IPS-NIHi7 (cell line): Measurements from ENCODE around the gene NHEJ1.
A peak's percentile ranks its signal among the peaks of the same experiment; 100 is the strongest.
"Not testable (repeated sequence)": the region's sequence is repeated elsewhere in the genome, so short reads cannot be mapped to it uniquely, and the experiment has no call there.

ENCODE experiments used
- DNase-seq: peaks from one replicate; pipeline ENCODE4 v3.0.0; 2012; ENCODE audit warnings: mixed read lengths; ENCODE audit errors: extremely low spot score

The NHEJ1 gene

GRCh38 chr2:219160186-219161017, at the start of gene NHEJ1:
NHEJ1 (minus strand) TSS chr2:219160815; CDS start chr2:219158362, 2,453 bp downstream.
- peak; percentile 97 for DNase-seq

DNA sequence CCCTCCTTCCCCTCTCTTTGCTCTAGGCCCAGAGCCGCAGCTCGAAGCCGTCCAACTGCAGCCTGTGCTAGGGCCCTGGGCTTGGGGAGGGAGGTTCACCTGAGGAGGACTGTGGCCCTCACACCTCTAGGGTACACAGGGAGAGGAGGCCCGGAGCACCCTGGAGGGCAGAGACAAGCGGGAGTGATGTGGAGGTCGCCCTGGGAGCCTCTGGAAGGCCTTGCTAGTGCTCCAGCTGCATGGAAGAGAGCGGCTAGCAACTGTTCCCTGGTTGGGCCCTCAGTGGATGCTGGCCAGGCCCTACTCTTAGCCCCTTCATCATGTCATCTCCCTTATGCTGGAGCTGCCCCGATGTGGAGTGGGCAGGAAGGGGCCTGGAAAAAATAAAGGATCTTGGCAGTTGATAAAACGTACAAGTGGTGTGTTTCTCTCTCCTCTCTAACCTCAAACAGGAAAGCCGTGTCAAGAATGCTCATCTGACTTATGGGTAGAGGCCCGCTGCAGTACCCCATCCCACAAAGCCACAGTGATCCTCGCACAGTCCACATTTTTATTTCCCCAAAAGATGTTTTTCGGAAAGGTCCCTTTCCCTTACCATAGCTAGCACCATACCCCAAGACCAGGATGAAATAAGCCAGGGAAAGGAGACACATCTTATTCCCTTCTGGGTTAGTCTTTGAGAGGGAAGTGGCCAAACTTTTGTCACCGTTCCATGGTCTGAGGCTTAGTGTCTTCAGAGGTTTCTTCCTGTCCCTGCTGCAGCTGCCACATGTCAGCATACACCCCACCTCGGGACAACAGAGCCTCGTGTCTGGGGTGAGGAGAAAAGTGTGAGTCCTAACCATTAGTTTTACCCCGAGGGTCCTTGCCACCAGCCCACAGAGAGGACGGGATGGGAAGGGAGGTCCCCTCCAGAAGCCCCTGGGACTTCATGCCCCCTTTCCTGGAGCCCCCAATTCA, 48.9 kb upstream of the NHEJ1 start:
- DNase-seq = no peak

GRCh38 chr2:219207884-219208740, 47.5 kb upstream of the NHEJ1 start:
- no peak for DNase-seq

DNA sequence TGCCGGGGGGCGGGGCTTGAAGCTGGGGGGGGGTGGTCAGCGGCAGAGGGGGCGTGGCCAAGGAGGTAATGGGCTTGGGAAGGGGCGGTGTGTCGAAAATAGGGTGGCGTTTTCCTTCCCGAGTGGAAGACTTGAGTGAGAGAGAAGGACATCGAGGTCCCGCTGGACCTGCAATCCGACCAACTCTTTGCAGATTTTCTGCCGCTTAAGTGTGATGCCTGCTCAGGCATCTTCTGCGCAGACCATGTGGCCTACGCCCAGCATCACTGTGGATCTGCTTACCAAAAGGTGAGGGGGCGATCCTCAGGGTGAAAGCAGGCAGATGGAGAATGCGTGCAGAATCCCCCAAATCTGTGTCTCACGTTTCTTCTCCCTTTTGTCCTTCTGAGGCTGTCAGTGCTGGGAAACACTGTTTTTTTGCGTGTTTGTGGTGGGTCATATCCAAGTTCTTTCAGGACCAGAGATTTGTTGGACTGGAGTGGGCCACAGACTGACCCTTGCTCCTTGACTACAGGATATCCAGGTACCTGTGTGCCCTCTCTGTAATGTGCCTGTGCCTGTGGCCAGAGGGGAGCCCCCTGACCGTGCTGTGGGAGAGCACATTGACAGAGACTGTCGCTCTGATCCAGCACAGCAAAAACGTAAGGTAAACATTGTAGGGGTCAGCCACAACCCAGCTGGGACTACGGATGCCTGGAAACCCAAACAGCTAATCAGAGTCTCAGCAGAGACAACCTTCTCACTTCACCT, 46.7 kb upstream of the NHEJ1 start:
- DNase-seq = peak; percentile 19

- peak; percentile 99 for DNase-seq
Observed at GRCh38 chr2:219206328-219207133, 45.9 kb upstream of the NHEJ1 start, which contains the start of gene ZFAND2B. ZFAND2B (plus strand) TSS chr2:219206782; CDS start chr2:219206988, 206 bp downstream.

DNA sequence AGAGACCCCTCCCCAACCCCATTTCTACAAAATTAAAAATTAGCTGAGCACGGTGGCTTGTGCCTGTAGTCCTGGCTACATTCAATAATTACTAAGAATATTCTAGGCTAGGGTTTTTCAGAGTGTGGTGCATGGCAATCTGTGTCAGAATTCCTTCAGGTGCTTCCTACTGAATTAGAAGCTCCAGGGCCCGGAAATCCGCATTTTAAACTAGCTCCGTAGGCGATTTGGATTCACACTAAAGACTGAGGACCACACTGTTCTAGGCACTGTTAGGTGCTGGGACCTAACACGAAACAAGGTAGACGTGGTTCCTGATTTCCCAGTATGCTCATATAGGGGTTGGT, 45.3 kb upstream of the NHEJ1 start:
- DNase-seq = no peak

GRCh38 chr2:219205165-219205538, 44.5 kb upstream of the NHEJ1 start:
- no peak for DNase-seq

DNA sequence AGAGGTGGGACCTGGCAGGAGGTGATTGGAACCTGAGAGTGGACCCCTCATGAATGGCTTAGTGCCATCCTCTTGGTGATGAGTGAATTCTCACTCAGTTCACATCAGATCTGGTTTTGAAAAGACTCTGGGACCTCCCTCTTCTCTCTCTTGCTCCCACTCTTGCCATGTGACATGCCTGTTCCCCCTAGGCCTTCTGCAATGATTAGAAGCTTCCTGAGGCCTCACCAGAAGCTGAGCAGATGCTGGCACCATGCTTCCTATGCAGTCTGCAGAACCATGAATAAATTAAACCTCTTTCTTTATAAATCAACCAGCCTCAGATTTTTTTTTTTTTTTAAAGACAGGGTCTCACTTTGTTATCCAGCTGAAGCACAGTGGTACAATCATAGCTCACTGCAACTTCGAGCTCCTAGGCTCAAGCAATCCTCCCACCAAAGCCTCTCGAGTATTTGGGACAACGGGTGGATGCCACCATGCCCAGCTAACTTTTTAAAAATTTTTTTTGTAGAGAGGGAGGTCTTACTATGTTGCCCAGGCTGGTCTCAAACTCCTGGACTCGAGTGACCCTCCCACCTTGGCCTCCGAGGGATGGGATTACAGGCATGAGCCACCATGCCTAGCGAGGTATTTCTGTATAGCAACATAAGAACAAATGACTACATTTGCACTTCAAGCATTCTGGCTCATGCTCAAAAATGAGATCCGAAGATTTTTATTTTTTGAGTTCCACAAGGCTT, 44.0 kb upstream of the NHEJ1 start:
- no peak for DNase-seq

DNA sequence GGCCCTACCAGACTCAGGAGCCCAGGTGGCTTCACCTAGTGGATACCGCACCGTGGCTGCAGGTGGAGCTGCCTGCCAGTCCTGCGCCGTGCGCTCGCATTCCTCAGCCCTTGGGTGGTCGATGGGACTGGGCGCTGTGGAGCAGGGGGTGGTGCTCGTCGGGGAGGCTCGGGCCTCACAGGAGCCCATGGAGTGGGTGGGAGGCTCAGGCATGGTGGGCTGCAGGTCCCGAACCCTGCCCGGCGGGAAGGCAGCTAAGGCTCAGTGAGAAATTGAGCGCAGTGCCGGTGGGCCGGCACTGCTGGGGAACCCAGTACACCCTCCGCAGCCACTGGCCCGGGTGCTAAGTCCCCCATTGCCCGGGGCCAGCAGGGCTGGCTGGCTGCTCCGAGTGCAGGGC, 40.7 kb upstream of the NHEJ1 start:
- DNase-seq = not testable (repeated sequence)

- DNase-seq = not testable (repeated sequence)
Observed at GRCh38 chr2:219200502-219201326, 40.1 kb upstream of the NHEJ1 start.

GRCh38 chr2:219199470-219200211, 39.0 kb upstream of the NHEJ1 start:
- no peak for DNase-seq

DNA sequence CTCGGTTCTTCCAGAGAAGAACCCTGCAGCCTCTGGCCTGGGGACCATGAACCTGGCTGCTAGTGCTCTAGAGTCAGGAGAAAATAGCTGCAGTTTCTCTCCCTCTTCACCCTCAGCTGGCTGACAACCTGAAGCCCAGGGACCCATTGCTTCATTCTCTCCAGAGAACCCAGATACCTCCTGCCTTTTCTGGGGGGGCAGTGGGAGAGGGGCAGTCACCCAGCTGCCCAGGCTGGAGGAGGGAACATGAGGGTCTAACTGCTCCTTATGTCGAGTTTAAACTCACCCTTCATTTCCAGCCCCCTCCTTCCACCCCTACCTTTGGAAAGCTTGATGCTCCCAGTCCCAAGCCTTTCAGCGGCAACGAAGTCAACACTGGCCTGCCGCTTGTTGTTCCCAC, 38.4 kb upstream of the NHEJ1 start:
- DNase-seq = no peak

GRCh38 chr2:219197388-219197787, 36.8 kb upstream of the NHEJ1 start:
- no peak for DNase-seq

DNA sequence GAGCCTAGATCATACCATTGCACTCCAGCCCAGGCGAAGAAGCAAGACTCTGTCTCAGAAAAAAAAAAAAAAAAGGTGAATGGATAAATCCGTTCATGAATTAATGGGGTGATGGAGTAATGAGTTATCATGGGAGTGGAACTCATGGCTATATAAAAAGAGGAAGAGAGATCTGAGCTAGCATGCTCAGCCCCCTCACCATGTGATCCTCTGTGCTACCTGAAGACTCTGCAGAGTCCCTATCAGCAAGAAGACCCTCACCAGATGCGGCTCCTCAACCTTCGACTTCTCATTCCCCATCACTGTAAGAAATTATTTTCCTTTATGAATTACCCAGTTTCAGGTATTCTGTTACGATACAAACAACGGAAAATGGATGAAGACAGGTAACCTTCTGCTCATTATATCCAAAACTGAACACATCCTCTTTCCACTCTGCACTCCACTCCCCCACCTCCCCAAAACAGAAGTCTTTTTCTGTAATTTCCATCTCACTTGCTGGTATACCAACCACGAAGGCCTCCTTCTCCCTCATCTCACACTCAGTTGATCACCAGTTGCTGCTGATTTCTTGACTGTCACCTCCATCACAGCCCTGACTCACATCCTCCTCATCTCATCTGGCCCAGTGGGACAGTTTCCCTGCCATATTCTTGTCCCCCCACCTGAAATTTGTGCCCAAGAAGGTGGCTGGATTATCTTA, 26.3 kb upstream of the NHEJ1 start:
- DNase-seq = no peak

- no peak for DNase-seq
Observed at GRCh38 chr2:219184121-219184520, 23.5 kb upstream of the NHEJ1 start.

DNA sequence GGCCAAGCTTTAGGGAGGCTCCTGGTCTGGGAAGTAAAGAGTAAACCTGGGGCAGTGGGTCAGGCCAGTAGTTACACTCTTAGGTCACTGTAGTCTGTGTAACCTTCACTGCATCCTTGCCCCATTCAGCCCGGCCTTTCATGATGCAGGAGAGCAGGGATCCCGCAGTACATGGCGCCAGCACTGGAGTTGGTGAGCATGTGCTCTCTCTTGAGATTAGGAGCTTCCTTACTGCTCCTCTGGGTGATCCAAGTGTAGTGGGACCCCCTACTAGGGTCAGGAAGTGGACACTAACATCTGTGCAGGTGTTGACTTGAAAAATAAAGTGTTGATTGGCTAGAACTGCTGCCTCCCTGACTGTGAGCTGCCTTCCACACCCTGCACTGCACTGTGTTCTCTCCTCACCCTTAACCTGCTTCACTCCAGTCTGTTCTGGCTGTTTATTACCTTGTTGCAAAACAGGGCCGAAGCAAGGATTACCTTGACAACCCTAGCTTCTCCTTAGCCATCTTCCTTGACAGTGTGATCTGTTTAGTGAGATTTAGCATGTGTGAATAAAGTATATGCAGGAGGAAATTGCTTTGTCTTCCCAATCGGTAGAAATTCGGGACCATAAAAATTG, 22.6 kb upstream of the NHEJ1 start:
- DNase-seq = no peak
